T-helper 2 cell treated with Interferon-gamma antibody and Interleukin-4, amounts not matched to agents 5 μg/mL and 100 μg/mL, for 36 hours (primary cell): ENCODE measurements around the gene GPR45.
"Not testable (repeated sequence)": the region's sequence is repeated elsewhere in the genome, so short reads cannot be mapped to it uniquely, and the experiment has no call there.

Experiments
- DNase-seq: peaks from one replicate; pipeline ENCODE4 v3.0.0; 2021; ENCODE audit warnings: low spot score
- H3K27ac Mint-ChIP-seq: one replicate; pipeline ENCODE4 v1.8.0; 2021; ENCODE audit warnings: mild to moderate bottlenecking, mixed read lengths
- H3K27me3 Mint-ChIP-seq: one replicate; pipeline ENCODE4 v1.8.0; 2021; ENCODE audit warnings: low read depth, mixed read lengths
- H3K36me3 Mint-ChIP-seq: one replicate; pipeline ENCODE4 v1.8.0; 2021; ENCODE audit warnings: low read depth, mixed read lengths
- H3K4me1 Mint-ChIP-seq: one replicate; pipeline ENCODE4 v1.8.0; 2021; ENCODE audit warnings: low read depth, mixed read lengths
- H3K4me3 Mint-ChIP-seq: one replicate; pipeline ENCODE4 v1.8.0; 2022; ENCODE audit warnings: mild to moderate bottlenecking, moderate library complexity, mixed read lengths
- H3K9me3 Mint-ChIP-seq: one replicate; pipeline ENCODE4 v1.8.0; 2021; ENCODE audit warnings: mixed read lengths

GPR45 gene

DNA sequence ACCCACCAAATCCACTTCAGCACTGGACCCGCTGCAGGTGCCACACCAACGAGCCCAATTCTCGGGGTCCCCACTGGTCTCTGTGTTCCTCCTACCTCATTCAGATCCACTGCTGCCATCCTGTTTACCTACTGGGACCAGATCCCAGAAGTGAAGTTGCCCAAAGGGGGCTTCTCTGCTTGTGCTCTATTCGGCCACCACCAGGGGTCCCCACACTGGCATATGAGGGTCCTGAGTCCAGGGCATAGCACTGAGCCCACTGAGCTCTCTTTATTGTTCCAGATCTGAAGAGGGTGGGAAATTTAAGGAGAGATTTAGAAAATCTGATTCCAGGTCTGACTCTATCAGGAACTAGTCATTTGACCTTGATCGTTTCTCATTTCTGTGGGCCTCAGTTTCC is 2.4 kb downstream of the GPR45 start:
- no peak for DNase-seq
- H3K4me3 Mint-ChIP-seq = no peak overlapping the region
- no peaks in the 10 kb centered on the region for H3K27me3 Mint-ChIP-seq
- no peaks in the 10 kb centered on the region for H3K4me1 Mint-ChIP-seq
- no peak overlapping the region for H3K27ac Mint-ChIP-seq
- no peaks in the 10 kb centered on the region for H3K36me3 Mint-ChIP-seq
- no peaks in the 10 kb centered on the region for H3K9me3 Mint-ChIP-seq

DNA sequence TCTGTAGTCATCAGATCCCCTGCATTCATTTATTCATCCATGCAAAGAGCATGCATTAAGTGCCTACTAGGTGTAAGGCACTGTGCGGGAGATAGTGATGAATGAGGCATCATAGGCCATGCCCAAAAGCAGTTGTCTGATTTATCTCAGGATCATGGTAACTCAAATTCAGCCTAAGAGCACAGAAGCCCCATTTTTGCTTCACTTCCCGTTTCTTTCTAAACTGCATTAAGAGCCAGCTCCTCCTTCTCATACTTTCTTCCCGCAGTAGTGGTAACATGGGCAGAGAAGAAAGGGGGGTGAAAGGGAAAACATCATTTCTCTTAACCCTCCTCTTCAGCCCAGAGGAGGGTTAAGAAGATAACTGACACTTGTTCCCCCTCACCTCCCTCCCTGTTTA is 2.9 kb downstream of the GPR45 start:
- Mint-ChIP-seq H3K4me1 (no peaks in the 10 kb centered on the region), H3K27ac (no peak overlapping the region), H3K36me3 (no peaks in the 10 kb centered on the region), H3K27me3 (no peaks in the 10 kb centered on the region), H3K9me3 (no peaks in the 10 kb centered on the region), H3K4me3 (no peak overlapping the region)
- DNase-seq = no peak

DNA sequence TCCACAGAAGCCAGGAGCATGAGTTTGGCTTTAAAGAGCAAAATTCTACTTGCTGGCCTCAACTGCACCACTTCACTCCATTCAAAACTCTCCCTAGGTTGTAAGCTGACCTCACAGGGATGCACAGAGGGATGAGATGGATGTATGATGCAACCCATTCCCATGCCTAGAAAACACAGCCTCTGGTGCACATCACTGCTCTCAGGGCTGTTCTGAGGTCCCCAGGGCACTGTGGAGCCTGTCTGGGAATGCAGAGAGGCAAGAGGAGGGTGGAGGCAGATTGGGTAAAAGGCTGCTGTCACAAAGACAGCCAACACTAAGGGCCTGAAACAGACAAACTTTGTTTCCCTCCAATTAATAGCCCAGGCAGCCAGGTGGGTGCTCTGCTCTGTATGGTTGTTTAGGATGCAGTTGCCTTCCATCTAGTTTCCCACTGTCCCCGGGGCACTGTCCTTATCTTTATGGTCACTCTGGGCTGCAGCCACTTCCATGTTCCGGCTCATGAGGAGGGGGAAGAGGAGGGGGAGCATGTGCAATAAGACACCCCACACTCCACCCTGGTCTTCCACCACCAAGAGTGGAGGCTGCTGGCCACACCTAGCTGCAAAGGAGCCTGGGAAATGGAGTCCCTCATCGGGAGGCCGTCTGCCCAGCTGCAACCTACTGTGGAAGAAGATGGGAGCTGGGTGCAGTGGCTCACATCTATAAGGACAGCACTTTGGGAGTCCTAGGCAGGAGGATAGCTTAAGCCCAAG is 7.0 kb downstream of the GPR45 start:
- no peak for DNase-seq
- H3K4me1 Mint-ChIP-seq = no peaks in the 10 kb centered on the region
- H3K9me3 Mint-ChIP-seq = no peaks in the 10 kb centered on the region
- H3K27ac Mint-ChIP-seq = no peak overlapping the region
- no peaks in the 10 kb centered on the region for H3K36me3 Mint-ChIP-seq
- H3K27me3 Mint-ChIP-seq = no peaks in the 10 kb centered on the region
- H3K4me3 Mint-ChIP-seq = no peak overlapping the region

DNA sequence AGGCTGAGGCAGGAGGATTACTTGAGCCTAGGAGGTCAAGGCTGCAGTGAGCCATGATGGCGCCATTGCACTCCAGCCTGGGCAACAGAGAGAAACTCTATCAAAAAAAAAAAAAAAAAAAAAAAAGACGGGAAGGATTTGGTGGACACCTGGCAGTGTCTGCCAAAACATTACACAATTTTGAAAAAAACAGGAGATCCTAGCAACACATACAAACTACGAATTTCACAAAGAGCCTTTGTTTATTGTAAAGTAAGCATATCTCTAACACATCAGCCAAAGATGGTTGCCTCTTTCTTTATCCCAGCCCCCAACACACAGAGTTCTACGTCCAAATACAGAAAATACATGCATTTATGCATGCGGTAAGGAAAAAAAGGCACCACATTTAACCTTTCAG is 7.6 kb downstream of the GPR45 start:
- H3K4me3 Mint-ChIP-seq = no peak overlapping the region
- DNase-seq = no peak
- no peaks in the 10 kb centered on the region for H3K36me3 Mint-ChIP-seq
- no peaks in the 10 kb centered on the region for H3K4me1 Mint-ChIP-seq
- no peak overlapping the region for H3K27ac Mint-ChIP-seq
- H3K9me3 Mint-ChIP-seq = no peaks in the 10 kb centered on the region
- H3K27me3 Mint-ChIP-seq = no peaks in the 10 kb centered on the region

DNA sequence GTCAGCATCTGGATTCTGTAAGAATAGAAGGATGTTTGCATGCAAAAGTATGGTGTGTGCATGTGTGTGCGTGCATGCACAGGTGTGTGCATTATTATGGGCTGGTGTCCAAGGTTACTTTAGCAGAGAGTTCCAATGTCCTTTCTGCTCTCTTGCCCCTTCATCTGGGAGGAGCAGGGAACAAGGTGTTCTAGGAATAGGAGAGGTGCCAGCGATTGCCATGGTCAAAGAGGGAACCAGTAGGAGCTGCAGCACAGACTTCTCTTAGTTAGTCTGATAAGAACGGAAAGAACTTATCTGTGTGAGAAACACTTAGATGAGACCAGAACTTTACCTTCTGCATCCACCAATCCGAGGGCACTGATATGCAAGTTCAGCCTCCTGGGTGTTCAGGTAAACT is 8.3 kb downstream of the GPR45 start:
- H3K4me1 Mint-ChIP-seq = no peaks in the 10 kb centered on the region
- no peaks in the 10 kb centered on the region for H3K36me3 Mint-ChIP-seq
- no peak overlapping the region for H3K4me3 Mint-ChIP-seq
- no peaks in the 10 kb centered on the region for H3K9me3 Mint-ChIP-seq
- H3K27ac Mint-ChIP-seq = no peak overlapping the region
- DNase-seq = no peak
- no peaks in the 10 kb centered on the region for H3K27me3 Mint-ChIP-seq

DNA sequence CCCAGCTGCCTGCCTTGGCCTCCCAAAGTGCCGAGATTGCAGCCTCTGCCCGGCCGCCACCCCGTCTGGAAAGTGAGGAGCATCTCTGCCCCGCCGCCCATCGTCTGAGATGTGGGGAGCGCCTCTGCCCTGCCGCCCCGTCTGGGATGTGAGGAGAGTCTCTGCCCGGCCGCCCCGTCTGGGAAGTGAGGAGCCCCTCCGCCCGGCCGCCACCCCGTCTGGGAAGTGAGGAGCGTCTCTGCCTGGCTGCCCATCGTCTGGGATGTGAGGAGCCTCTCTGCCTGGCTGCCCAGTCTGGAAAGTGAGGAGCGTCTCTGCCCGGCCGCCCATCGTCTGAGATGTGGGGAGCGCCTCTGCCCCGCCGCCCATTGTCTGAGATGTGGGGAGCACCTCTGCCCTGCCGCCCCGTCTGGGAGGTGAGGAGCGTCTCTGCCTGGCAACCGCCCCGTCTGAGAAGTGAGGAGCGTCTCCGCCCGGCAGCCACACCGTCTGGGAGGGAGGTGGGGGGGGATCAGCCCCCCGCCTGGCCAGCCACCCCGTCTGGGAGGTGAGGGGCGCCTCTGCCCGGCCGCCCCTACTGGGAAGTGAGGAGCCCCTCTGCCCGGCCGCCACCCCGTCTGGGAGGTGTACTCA is 9.6 kb downstream of the GPR45 start:
- H3K4me3 Mint-ChIP-seq, H3K27me3 Mint-ChIP-seq, H3K9me3 Mint-ChIP-seq, H3K27ac Mint-ChIP-seq, H3K4me1 Mint-ChIP-seq, H3K36me3 Mint-ChIP-seq, DNase-seq: not testable (repeated sequence)

DNA sequence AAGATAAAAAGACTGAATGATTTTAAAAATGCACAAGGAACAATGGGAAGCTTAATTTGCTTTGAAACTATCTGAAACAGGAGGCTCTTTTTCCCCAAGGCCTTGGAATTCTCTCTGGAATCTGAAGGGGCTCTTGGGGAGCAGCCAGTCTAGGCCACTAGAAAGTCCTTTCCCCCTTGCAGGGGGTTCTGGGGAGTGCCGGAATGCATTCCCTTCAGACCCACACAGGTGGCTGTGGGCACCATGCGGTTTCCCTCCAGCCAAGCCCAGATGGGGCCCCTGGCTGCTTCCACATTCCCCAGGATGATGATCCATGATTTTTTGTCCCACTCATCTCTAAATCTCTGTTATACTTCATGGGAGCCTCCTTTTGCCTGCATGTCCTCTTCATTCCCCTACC is 10.7 kb downstream of the GPR45 start:
- H3K9me3 Mint-ChIP-seq = no peaks in the 10 kb centered on the region
- no peak for DNase-seq
- H3K4me1 Mint-ChIP-seq = no peaks in the 10 kb centered on the region
- H3K27me3 Mint-ChIP-seq = no peaks in the 10 kb centered on the region
- H3K36me3 Mint-ChIP-seq = no peaks in the 10 kb centered on the region
- no peak overlapping the region for H3K27ac Mint-ChIP-seq
- H3K4me3 Mint-ChIP-seq = no peak overlapping the region

DNA sequence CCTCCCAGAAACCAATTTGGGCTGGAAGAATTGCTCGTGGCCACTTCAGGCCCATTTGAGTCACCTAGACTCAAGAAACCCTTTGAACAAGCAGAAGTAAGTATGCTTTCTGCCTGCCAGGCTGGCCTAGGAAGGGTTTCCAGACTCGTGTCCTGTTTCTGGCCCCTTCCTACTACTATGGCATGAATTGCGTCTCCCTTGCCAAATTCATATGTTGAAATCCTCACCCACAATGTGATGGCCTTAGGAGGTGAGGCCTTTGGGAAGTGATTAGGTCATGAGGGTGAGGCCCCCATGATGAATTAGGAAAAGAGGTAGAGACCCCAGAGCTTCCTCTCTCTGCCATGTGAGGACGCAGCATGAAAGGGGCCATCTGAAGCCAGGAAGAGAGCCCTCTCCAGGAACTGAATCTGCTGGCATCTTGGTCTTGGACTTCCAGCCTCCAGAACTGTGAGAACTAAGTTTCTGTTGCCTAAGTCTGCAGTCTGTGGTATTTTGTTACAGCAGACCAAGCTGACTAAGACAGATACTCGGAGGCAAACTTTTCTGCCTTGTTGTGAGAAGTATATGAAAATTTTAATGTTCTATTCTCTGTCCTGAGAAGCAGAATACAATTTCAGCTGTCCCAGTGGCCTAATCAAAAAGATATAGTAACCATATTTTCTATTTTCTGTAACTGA is 13.1 kb downstream of the GPR45 start:
- Mint-ChIP-seq H3K4me3 (no peak overlapping the region), H3K27me3 (no peaks in the 10 kb centered on the region), H3K27ac (no peak overlapping the region), H3K4me1 (no peaks in the 10 kb centered on the region), H3K36me3 (no peaks in the 10 kb centered on the region), H3K9me3 (no peaks in the 10 kb centered on the region)
- DNase-seq = no peak

DNA sequence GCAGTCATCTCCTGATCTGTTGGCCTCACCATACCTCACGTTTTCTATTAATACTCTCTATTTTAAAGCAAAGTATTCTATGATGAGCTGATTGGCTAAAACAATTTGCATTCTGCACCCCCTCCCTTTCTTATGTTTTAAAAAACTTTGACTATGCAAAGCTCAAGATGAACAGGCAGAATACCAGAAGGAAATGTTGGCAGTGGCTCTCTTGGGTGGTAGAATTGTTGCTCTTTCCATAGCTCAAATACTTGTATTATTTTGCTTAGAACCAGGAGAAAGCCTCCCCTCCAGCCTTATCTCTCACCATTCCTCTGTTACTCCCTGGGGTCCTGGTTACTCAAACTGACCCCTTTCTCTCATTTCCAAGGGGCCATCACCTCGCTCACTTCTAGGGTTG is 14.4 kb downstream of the GPR45 start:
- H3K27ac Mint-ChIP-seq = no peak overlapping the region
- no peak overlapping the region for H3K4me3 Mint-ChIP-seq
- no peaks in the 10 kb centered on the region for H3K9me3 Mint-ChIP-seq
- no peaks in the 10 kb centered on the region for H3K27me3 Mint-ChIP-seq
- H3K36me3 Mint-ChIP-seq = no peaks in the 10 kb centered on the region
- DNase-seq = no peak
- H3K4me1 Mint-ChIP-seq = no peaks in the 10 kb centered on the region

DNA sequence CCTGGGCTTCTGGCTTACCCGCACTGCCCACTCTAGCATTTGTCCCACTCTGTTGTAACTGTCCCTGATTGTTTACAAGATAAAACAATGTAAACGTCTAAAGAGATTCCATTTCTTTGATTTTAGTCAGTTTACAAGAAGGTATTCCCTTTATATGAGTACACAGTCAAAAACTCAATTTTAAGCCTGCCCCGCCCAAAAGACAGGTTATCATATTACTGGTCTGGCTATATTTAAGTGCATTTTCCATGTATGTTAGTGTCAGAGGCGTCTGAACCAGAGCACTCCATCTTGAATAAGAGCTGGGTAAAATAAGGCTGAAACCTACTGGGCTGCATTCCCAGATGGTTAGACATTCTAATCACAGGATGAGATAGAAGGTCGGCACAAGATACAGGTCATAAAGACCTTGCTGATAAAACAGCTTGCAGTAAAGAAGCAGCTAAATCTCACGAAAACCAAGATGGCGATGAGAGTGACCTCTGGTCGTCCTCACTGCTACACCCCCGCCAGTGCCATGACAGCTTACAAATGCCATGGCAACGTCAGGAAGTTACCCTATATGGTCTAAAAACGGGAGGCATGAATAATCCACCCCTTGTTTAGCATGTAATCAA is 15.0 kb downstream of the GPR45 start:
- Mint-ChIP-seq H3K4me3 (no peak overlapping the region), H3K9me3 (no peaks in the 10 kb centered on the region), H3K27me3 (no peaks in the 10 kb centered on the region), H3K27ac (no peak overlapping the region), H3K4me1 (no peaks in the 10 kb centered on the region), H3K36me3 (no peaks in the 10 kb centered on the region)
- DNase-seq = no peak

DNA sequence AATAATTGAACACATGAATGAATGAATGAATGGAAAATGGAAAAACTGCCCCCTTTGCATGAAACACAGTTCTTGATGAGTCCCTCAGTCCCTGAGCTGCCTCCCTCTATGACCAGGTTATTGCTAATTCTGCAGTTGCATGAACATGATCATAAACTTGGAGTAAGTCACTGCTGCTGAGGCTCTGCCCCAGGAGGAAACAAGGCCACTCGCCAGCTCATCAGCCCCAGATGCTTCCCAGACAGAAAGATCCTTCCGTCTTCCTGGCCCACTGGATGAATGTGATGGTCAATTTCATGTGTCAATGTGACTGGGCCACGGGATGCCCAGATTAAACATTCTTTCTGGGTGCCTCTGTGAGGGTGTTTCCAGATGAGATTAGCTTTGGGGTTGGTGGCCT is 16.4 kb downstream of the GPR45 start:
- no peaks in the 10 kb centered on the region for H3K27me3 Mint-ChIP-seq
- DNase-seq = no peak
- H3K4me1 Mint-ChIP-seq = no peaks in the 10 kb centered on the region
- H3K4me3 Mint-ChIP-seq = no peak overlapping the region
- H3K27ac Mint-ChIP-seq = no peak overlapping the region
- H3K9me3 Mint-ChIP-seq = no peaks in the 10 kb centered on the region
- H3K36me3 Mint-ChIP-seq = no peaks in the 10 kb centered on the region

DNA sequence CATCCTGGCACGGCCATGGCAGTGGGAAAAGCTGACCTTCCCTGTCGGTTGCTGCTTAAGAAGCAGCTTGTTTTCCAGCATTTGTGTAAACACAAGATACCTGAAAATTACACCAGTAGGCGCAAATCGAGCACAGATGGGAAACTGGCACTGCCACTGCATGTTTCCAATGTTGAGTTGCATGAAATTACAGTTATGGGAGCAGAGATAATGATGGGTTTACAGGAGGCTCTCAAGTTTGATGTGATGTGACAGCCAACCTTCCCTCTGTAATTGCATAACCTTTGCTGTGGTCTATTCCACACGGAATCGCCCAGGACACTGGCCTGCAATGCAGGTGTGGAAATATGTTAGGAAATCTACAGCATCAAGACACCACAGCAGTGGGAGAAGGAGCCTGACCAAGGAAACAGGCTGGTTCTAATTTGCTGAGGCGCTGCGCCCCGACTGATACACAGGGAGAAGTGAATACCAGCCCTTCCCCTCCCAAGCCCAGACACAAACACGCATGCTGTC is 17.4 kb downstream of the GPR45 start:
- no peaks in the 10 kb centered on the region for H3K9me3 Mint-ChIP-seq
- no peaks in the 10 kb centered on the region for H3K27me3 Mint-ChIP-seq
- H3K27ac Mint-ChIP-seq = no peak overlapping the region
- H3K36me3 Mint-ChIP-seq = no peaks in the 10 kb centered on the region
- no peak for DNase-seq
- no peak overlapping the region for H3K4me3 Mint-ChIP-seq
- H3K4me1 Mint-ChIP-seq = no peaks in the 10 kb centered on the region

DNA sequence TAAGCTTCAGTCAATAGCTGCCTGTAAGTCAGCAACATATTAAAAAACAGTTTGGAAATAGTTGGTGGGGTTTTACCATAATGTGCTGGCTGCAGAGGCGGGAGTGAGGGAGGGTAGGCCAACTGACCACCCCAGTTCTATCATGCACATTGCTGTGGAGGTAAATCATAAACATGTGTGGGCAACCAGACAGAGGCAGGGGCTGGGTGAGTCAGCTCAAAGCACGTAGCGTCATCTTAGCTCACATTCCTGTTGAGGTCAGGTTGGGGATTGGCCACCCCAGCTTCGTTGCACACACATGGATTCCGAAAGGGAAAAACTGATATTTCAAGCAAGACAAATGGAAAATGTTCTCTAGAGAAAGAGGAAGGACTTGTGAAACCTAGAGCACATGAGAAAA is 19.5 kb downstream of the GPR45 start:
- Mint-ChIP-seq H3K4me3 (no peak overlapping the region), H3K27me3 (no peaks in the 10 kb centered on the region), H3K27ac (no peak overlapping the region), H3K4me1 (no peaks in the 10 kb centered on the region), H3K9me3 (no peaks in the 10 kb centered on the region), H3K36me3 (peaks cover 3% of the 10 kb centered on the region)
- no peak for DNase-seq

DNA sequence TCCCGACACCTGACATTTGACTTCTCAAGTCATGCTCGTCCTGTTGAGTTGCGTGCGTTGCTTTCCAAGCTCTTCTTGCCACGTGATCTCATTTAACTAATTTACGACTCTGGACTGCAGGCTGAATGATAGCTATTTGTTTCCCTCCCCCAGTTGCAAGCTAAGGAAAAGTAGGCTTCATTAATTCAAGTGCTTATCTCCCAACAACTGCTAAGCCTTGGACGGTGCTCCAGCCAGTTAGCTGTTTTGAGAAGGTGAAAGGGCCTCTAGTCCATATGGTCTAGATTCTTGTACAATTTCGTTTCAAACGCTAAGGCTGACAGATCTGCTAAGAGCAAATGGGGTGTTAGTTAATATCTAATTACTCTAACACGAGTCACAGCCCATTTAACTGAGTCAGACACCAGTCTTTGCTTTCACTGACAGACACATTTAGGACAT is 21.1 kb downstream of the GPR45 start:
- Mint-ChIP-seq H3K9me3 (no peaks in the 10 kb centered on the region), H3K4me1 (no peaks in the 10 kb centered on the region), H3K27ac (no peak overlapping the region), H3K36me3 (peaks cover 7% of the 10 kb centered on the region), H3K4me3 (no peak overlapping the region), H3K27me3 (no peaks in the 10 kb centered on the region)
- DNase-seq = no peak
